GM19372 (cell line): ENCODE measurements around the gene PTOV1.

Source experiments
- ATAC-seq: cut with Tn5 transposase; IDR thresholded peaks from one replicate; pipeline ENCODE4 v1.9.1; 2021; ENCODE audit warnings: mild to moderate bottlenecking, low read depth, moderate library complexity; ENCODE audit not compliant: unreplicated experiment

PTOV1 gene

DNA sequence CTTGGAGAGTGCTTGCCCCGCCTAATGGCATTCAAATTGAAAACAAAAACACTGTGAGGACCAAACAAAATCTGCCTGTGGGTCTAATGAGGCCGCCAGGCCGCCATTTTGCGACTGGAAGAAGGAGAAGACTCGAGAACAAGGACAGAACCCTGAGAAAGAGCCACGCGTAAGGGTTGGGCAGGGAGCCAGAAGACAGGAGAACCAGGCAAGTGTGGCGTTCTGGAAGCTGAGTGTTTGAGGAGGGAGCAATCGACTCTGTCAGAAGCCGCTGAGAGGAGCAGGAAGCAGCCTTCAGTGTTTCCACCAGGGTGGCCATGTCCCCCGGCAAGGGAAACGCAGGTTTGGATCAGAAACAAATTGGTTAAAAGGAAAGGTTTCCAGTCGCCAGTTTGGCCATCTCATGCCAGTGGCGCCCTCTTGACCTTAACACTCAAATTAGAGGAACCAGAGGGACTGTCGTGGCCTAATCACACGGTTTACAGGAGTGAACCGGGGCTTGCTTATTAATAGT is 10.2 kb upstream of the PTOV1 start:
- no peak for ATAC-seq

DNA sequence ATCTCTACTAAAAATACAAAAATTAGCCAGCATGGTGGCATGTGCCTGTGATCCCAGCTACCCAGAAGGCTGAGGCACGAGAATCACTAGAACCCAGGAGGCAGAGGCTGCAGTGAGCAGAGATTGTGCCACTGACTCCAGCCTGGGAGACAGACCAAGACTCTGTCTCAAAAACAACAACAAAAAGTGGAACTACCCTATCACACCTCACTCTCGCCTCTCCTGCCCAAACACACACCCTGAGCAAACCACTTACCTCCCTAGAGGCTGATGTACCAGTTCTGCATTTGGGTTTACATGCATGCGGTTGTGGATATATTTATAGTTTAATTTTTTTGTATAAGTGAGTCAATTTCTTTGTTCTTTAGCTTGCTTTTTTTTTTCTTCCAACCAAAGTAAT is 7.7 kb upstream of the PTOV1 start:
- no peak for ATAC-seq

DNA sequence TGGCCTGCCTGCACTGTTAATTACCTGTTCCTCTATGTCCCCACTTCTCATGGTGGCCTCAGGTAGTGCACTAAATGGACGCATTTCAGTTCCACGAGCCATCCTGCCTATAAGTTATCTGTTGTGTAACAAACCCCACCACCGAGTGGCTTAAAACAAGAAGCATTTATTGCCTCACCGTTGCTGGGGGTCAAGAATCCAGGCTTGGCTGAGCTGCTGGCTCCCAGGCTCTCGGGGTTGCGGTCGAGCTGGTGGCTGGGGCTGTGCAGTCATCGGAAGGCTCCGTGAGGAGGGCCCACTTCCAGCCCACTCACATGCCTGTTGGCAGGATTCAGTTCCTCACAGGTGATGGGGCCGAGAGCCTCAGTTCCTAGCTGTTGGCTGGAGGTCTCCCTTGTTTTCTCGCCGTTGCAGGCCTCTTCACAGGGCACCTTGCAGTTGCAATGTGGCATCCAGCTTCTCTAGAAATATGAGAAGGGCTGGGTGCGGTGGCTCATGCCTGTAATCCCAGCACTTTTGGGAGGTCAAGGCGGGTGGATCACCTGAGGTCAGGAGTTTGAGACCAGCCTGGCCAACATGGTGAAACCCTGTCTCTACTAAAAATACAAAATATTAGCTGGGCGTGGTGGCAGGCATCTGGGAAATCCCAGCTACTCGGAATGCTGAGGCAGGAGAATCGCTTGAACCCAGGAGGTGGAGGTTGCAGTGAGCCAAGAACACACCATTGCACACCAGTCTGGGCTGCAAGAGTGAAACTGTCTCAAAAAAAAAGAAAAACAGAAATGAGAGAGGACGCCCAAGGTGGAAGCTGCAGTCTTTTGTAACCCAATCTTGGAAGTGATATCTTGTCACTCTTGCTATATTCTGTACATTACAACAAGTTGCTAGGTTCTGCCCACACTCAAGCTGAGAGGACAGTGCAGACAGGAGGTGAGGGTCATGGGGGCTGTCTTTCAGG is 6.5 kb upstream of the PTOV1 start:
- no peak for ATAC-seq

DNA sequence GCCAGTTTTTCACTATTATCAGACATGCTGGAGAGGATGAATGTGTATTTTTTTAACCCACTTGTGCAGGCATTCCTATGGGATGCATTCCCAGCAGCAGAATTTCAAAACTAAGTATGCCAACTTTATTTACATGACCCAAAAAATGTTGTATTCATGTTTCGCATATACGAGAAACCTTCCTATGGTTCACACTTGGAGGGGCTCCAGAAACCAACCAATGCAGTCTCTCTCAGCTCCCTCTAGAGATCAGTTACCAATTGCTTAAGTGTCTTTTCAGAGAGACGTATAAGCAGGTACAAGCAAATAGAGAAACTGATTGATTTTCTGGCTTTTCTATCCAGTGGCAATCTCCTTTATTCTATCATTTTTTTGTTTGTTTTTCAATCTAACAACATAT is 5.5 kb upstream of the PTOV1 start:
- no peak for ATAC-seq

DNA sequence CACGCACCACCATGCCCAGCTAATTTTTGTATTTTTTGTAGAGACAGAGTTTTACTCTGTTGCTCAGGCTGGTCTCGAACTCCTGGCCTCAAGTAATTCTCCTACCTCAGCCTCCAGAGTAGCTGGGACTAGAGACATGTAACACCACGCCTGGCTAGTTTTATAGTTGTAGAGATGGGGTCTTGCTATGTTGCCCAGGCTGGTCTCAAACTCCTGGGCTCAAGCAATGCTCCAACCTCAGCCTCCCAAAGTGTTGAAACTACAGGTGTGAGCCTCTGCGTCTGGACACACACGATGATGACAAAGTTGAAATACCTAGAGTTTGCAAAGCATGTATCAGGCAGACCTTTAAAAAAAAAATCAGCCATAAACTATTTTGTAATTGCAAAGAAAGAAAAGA is 4.6 kb upstream of the PTOV1 start:
- ATAC-seq, result no peak

DNA sequence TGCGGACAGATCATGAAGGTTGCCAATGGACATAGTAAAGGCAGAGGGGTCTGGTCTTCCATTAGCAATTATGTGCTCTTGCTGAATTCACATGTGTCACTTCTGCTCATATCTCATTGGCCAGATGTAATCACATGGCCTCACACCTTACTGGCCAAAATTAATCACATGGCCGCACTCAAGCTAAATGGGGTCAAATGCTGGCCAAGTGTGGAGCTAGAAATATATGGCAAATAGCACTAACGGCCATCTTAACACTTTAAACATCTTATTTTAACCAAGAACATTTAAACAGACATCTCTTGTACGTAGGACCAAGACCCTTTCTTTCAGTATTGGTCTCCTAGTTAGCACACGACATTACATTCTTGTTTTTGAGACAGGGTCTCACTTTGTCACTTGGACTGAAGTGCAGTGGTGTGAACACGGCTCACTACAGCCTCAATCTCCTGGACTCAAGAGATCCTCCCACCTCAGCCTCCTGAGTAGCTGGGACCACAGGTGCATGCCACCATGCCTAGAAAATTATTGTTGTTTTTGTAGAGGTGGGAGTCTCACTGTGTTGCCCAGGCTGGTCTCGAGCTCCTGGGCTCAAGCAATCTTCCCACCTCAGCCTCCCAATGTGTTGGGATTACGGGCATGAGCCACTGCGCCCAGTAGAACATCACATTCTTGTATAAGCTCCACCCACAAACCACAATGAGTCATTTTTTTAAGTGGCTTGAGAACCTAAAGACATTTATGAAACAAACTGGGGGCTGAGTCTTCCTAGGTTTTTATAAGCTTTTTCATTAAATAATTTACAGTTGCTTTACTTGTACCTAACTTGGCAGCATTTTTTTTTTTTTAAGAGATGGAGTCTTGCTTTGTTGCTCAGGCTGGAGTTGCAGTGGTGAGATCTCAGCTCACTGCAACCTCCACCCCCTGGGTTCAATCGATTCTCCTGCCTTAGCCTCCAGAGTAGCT is 2.9 kb upstream of the PTOV1 start:
- no peak for ATAC-seq

DNA sequence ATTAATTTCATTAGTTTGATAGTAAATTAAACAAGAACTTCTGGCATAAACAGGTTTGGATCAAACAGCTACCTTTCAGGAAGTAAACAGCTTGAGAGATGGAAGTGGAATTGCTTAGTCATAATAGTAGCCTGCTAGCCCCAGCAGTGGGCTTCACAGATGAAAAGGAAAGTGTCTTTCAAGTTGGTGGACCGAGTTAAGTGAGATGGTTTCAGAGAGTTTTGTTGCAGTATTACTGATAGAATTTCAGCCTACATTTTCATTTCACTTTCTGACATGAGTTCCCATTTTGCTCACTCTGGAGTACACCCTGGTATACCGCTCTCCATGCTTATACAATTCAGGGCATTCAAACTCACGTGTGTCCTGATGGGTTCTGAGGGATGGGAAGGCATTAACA is 2.0 kb upstream of the PTOV1 start:
- no peak for ATAC-seq

DNA sequence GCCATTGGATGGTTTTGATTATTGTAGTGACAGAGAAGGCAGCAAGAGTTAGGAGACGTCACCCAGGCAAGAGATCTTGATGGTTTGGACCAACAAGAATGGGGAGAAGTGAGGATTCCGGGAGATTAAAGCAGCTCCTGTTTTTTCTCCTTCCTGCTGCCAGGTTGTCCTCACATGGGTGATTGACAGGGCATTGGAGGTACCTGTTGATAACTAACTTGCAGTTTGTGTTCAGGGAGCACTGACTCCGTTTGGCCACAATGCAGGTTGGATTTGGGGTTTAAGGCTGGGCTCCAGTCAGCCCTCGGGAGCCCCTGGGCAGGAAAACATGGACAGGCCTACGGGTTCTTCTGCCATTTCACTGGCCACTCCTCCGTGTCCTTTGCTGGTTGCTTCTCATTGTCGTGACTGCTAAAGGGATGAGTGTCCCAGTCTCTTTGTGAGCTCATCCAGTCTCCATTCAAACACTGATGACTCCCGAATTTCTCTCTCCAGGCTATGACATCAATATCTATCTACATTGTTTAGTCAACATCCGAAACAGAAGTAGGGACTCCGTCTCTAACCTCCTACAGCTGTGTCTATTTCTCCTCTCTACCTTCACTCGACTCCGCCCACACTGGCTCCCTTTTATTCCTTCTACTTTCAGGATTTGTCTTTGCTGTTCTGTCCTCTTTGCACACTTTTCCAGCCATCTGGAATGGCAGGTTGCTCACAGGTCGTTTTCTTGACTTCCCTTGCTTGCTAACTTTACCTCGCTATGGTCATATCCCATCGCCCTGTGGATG is 1.3 kb upstream of the PTOV1 start:
- no peak for ATAC-seq

DNA sequence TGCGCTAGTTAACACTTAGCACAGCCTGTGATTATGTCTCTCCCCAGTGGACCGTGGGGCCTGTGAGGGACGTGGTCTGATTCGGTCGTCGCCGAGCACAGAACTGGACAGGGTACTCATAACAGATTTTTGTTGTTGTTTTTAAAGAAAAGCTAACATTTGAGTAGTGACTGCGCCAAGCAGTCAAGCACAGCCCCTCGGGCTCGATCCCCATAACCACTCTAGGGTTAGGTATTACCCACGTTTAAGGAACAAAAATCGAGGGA is 805 bp upstream of the PTOV1 start:
- ATAC-seq, result no peak

DNA sequence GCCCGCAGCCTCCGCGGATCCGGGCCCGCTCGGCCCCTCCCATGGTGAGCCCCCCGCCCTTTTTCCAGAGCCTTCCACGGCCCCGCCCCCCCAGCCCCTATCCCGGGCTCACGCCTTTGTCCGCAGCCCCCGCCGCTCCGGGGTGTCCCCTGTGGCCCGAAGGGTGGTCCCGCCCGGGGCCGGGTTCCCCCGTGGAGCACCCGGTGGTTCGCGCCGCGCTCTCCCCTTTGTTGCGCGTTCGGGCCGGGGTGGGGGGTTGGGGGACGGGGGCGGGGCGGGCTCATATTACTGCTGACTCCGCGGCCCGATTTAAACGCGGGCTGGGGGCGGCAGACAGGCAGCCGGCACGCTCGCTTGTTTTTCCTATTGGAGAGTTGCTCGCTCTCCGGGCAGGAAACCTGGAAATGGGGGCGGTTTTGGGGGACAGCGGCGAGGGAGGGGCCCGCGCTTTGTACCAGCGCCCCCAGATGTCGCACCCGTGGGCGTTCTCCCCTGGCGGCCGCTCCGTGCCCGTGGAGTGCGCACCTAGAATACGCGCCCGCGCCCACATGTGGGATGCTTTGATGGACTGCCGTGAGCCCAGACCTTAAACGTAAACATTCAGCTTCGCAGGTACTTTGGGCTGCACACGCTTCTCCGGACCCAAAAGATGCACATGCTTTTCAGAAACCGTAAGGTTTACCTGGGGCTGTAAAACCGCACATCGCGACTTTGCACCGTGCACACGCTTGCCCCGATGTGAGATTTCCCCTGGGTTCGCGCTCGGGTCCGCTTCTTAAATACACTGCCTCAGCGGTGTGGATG is 699 bp downstream of the PTOV1 start:
- ATAC-seq, result no peak

DNA sequence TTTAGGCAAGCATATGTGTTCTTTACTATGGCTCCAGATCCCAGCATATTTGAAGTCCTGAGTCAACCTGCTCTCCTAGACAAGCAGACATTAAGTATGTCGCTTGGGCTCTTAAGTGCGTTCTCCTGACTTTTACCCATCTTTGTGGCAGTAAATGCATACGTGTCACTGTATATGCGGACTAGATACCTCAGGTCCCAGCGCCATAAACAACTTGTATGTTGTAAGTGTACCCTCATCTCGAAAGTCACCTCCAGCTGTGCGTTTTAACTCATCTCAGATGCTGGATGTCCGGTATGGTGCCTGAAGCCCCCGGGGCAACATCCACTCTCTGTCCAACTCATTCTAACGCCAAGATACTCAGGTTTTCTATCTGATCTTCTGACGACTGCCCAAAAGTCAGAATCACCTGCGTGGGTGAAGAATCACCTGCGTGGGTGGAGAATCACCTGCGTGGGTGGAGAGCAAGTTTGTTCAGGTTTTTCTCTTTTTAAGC is 1.7 kb downstream of the PTOV1 start:
- no peak for ATAC-seq

DNA sequence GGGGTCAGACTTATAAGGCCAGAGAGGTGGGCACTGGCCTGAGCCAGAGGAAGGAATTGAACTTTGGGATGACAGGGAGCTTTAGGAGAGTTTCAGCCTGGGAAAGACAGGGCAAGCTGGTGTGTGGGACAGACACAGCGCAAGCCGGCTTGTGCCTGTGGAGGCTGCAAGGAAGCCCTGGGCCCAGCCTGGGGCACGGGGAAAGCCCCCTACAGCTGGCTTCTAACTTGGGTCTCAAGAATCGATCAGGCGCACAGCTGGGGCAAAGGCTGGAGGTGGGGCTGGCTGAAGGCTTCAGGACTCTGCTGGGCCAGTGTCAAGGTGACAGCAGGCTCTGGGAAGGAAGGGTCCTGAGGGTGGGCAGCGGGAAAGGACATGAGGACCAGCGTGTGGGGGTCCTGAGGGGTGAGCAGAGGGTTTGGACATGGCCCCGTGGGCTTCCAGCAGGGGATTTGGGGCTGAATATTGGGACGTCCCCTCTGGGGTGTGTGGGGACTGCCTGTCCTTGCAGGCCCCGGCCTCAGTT is 3.0 kb downstream of the PTOV1 start:
- no peak for ATAC-seq

DNA sequence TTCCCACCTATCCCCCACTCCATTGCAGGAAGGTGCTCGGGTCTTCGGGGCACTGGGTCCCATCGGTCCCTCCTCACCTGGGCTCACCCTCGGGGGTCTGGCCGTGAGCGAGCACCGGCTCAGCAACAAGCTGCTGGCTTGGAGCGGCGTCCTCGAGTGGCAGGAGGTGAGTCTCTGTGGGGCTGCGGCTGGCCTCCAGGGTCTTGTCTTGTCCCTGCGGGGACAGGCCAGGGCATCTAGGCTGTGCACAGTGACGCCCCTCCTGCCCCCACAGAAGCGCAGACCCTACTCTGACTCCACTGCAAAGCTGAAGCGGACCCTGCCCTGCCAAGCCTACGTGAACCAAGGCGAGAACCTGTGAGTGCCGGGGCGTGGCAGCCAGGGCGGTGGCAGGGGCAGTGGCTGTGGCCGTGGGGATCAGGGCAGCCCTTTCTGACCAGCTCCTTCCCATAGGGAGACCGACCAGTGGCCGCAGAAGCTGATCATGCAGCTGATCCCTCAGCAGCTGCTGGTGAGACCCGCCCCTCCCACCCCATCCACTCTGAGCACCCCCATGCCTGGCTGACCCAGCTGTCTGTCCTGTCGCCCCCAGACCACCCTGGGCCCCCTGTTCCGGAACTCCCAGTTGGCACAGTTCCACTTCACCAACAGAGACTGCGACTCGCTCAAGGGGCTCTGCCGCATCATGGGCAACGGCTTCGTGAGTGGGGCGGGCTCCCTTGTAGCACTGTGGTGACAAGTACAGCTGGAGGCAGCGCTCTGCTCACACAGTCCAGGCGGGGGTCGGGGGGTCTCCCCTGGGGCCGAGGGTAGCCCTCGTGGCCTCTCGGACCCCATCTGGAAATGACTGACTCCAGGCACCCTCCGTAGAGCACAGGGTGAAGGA is 3.7 kb downstream of the PTOV1 start:
- ATAC-seq, result no peak

DNA sequence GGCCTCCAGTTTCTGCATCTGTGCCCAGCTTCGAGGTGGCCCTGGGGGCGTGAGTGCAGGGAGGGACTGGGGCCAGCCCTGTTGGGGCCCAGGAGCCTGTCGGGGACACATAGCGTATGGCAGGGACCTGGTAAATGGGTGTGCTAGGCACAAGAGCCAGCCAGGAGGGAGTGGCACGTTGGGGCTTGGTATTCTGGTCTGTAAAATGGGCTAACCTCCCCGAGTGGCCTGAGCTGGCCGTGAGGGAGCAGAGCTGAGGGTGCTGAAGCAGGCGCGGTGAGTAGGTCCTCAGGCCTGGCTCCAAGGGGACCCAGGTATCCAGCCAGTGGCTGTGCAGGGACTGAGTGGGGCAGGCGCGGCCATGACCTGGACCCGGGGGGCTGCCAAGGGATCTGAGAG is 4.3 kb downstream of the PTOV1 start:
- ATAC-seq, result no peak

DNA sequence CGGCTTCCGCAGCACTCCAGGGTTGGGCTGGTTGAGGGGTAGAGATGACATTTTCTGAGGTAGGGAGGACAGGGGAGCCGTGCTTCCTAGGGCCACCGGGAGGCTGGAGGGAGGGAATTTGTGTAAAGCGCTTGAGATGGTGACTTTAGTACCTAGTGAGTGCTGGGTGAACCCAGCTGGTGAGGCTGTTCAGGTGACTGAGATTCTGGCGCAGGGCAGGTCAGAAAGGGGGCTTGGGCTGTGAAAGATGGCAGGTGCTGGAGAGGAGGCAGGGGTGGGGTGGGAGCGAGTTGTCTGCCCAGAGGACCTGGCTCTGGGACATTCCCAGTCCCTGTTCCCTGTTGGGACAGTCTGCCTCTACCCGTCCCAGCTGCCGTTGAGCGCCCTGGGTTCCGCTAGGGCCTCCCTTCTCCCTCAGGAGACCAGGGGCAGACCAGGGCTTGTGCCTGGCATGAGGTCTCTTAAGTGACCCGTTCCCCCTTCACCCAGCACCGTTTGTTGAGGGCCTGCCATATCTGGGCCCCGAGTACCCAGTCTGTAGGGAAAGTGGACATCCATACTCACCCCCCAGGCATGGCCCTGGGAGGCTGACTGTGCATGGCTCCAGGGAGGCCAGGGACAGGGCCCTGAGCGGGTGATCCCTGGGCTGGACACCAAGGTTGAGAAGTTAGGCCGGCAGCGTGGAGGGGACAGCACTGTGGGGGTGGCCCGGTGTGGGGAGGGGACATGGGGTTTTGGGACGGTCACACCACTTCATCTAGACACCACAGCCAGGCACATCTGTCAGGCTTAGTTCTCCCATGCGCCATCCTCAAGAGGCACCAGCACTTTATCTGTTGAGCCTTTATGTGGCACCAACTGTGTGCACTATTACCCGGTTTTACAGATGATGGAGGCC is 5.0 kb downstream of the PTOV1 start:
- no peak for ATAC-seq

DNA sequence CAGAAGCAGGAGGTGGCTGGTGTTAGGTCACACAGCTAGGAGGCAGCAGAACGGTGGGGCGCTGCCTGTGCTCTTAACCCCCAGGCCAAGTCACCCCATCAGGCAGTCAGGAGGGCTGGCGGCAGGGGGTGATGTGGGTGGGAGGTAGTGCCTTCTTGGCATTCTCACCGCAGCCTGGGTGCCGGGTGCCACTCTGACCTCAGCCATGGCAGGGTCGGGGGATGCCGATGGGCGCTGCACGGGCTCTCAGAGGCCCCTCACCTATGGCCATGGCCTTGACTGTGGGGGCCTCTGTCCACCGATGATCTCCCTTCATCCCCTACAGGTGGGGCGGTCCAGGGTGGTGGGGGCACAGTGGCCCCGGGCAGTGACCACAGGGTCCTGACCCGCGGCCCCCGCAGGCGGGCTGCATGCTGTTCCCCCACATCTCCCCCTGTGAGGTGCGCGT is 5.6 kb downstream of the PTOV1 start:
- ATAC-seq, result no peak

DNA sequence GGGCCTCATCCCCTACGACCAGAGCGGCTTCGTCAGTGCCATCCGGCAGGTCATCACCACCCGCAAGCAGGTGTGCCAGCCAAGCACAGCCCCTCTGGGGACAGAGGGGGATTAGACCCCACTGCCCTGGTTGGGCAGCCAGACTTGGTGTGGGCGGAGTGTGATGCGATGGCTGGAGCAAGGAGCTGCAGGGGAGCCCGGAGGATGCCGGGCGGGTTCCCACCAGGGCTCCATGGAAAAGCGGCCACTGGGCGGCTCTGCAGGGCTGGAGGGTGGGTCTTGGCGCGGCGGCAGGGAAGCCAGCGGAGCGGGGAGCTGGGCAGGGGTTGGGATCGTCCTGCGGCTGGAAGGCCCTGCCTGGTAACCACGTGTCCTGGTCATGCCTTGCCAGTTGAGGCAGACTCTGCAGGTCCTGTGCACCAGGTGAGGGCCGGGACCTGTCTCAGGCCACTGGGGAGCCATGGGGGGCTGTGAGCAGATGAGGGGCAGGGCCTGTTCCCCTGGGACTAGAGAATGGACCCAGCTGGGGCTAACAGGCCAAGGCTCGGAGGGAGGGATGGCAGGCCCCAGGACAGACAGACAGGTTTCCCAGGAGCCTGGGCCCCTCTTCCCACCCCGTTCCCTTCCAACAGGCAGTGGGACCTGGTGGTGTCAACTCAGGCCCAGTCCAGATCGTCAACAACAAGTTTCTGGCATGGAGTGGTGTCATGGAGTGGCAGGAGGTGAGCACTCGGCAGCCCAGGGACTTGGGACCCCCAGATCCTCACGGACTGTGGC is 6.3 kb downstream of the PTOV1 start:
- ATAC-seq, result no peak
